GM19372 (cell line): ENCODE data around the gene AKR7A3.
"Not testable (repeated sequence)": the region's sequence is repeated elsewhere in the genome, so short reads cannot be mapped to it uniquely, and the experiment has no call there.

Experiments used
- ATAC-seq: cut with Tn5 transposase; IDR thresholded peaks from one replicate; pipeline ENCODE4 v1.9.1; 2021; ENCODE audit warnings: mild to moderate bottlenecking, low read depth, moderate library complexity; ENCODE audit not compliant: unreplicated experiment

Gene AKR7A3

DNA sequence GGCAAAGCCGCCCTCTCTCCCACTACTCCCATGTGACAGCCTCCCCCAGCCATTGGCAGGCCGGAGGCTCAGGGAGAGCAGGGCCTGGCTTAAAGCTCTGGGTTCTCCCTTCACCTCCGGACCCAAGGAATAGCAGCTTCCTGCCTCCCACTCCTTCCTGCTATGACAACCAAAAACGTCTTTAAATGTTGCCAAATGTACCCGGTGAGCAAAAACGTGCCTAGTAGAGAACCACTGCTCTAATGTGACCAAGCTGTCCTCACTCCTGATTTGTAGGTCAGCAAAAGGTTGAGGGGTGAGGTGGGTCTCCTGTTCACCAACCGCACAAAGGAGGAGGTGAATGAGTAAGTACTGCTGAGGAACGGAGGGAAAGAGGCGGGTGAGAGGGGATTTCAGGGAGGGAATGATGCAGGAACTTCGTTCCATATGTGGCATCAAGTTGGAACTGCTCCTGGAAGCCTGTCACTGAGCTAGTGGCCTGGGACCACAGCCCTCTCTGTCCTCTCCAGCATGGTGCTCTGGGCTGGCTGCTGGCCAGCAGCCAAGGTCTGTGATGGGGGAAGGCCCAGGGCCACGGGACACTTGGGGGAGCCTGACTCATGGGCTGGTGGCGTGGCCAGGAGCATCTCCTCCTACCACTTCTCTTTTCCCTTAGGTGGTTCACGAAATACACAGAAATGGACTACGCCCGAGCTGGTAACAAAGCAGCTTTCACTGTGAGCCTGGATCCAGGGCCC is 31.2 kb downstream of the AKR7A3 start:
- no peak for ATAC-seq

DNA sequence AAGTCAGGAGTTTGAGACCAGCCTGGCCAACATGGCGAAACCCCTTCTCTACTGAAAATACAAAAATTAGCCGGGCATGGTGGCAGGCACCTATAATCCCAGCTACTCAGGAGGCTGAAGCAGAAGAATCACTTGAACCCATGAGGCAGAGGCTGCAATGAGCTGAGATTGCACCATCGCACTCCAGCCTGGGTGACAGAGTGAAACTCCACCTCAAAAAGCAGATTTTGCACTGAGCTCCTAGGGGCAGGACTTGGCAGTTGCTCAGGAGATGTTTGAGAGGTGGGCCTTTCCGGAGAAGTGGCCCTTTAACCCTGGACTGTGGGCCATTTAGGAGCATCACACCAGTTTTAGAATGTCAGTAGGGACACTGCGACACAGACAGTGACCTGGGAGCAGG is 32.3 kb downstream of the AKR7A3 start:
- ATAC-seq: not testable (repeated sequence)

DNA sequence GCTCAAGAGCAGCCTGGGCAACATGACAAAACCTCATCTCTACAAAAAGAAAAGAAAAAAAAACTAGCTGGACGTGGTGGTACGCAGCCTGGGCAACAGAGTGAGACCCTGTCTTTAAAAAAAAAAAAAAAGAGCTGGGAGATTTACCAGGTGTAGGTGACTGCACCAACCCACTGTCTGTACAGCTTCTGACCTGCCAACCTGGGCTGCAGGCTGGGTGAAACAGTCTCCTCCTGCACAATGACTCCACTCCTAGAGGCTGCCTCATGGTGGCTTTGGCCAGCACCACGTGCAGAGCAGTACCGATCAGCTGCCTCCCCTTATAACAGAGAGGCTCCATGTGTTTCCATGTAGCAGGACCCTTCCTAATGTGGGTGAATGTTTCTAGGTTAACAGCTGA is 33.3 kb downstream of the AKR7A3 start:
- ATAC-seq: no peak

DNA sequence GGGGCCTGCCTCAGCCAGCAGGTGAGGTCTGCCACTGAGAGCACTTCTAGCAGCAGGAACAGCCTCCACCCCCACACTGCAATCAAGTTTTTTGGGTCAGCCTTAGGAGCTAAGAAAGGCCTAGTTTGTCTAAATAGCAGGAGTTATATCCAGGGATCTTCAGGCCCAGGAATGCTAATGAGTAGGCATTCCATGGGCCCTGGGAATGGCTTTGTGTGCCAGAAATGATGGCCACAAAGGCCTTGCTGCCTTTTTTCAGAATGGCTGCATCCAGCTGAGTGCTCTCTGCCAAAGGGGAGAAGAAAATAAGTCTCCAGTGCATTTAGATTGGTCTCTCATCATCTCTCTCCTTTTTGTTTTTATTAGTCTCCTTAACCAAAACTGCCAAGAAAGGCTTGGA is 34.2 kb downstream of the AKR7A3 start:
- ATAC-seq: no peak

DNA sequence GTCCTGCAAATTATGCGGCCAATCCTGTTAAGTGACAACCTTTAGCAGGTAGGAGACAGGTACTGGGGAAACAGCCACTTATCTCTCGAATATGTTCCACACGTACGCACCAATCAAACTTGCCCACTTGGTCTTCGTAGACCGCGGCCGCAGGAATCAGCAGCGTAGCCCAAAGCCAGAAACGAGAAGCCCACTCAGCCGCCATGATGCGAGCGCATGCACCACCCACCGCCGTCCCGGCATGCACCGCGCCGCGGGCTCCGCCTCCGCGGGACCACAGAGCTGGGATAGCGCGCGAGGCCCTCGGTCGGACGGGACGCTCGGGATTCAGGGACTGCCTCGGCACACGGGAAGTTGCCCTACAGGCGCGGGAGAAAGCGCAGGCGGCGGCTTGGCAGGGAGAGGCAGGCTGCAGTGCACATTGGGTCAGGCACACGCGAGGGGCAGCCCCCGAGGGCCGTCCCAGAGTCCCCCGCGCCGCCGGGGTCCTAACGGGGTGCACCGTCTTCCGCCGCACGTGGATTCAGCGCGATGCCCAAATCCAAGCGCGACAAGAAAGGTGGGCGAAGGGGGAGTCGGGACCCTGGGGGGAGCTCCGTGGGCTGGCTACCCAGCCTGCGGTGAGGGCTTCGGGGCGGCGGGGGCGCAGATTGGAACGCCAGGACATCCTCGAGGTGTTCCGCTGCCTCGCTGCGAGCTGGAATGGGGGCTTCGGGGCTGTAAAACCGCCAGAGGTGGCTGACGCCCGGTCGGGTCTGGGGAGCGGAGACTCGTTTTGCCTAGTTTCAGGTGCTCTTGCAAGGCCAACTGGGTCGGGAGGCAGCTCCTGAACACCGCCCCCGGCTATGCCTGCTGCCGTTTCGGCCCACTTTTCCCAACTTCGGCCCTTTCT is 37.0 kb downstream of the AKR7A3 start, which contains the start of the genes EMC1 and MRTO4:
Gene EMC1, minus strand, starts transcription at position 220 of the 892 bp plus-strand sequence. Its CDS starts 15 bp downstream, at position 205.
Gene MRTO4, plus strand, starts transcription at position 501 of the 892 bp plus-strand sequence. Its CDS starts 31 bp downstream, at position 532.
- peak; percentile 84 for ATAC-seq

DNA sequence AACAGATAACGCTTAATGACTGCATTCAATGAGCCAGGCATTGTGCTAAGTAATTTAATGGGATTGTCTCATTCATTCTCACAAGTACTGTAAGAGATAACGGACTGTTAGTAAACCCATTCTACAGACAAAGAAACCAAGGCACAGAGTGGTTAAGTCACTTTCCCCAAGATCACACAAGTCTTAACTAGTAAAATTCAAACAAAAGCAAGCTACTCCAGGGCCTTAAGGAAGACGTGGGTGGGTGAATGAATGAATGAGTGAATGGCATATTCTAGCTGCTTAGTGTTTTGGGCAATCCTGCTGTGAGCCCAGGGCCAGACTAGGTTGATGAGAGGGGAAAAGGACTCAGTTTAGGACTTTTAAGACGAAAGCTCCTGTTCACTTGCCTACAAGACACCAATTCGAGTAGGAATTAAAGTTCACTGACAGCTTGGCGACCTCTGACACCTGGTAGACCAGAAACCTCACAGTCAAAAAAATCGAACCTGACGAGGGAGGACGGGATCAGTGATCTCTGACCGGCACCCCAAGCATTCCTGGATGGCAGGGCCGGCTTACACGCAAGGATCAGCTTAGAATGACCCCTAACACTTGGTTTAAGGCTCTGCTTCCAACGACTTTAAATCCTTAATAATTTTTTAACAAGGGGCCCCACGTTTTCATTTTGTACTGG is 37.8 kb downstream of the AKR7A3 start:
- no peak for ATAC-seq

DNA sequence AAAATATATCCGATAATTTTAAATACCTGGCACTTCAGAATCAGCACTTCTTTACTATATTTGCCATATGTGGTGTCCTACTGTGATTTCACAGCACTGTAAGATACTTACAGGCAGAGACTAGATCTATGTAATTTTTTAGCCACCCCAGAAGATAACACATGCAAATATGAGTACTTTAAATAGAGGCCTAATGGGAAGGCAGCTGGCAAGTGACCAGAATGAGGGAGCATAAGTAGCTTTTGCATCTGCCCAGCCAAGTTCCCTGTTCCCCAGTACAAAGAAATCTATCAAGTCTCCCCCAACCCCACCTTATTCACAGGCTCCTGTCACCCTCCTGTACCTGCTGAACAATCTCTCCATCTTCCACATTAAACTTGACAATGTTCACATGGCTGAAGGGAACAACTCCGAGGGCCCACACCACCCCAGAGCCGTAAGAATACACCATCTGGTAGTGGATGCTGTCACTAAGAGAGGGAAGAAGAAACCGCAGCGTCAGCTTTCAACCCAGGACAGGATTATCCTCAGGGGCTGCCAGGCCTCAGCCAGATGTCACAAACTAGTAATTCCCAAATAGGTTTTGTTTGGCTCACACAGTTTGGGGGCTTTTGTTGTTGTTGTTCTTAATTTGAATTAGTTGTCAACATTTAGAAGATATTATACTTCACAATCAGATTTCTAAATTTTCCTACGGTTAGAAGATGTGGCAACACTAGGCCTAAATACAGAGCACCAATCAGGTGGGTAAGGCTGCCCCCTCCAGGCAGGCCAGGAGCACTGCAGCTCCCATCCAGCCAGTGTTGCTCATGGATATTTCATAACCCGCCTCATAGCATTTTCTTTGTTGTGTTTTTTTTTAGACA is 47.7 kb downstream of the AKR7A3 start:
- no peak for ATAC-seq

DNA sequence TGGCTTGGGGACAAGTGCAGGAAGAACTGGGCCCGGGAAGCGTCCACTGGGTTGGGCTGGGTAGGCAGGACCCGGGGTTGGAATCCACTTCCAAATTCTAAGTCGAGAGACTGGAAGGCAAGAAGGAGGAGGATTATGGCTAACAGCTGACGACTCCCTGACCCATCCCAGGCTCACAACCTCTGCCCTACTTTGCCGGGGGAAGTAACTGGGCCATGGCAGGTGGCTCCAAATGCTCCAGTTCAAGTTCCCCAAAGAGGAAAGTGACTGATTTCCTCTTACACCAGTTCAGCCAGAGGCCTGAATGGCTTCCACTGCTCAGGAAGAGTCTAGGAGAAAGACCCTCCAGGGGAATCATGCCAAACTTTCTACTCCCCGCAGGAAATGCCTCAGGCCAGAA is 48.7 kb downstream of the AKR7A3 start:
- no peak for ATAC-seq

DNA sequence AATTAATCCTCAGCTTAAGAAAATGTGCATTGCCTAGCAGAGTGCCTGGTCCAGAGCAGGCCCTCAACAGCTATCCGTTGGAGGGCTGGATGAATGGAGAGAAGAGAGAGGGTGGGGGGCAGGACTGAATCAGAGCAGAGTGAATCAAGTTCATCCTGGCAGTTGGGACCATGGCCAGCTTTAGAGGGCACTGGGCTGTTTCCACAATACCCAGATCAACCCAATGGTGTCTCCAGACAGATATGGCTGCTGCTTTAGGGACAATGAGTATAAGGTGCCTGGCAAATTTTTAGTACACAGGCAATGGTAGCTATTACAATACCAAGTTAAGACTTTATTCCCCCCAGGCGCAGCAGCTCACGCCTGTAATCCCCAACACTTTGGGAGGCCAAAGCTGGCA is 54.3 kb downstream of the AKR7A3 start:
- no peak for ATAC-seq
